ENCODE measurements around the gene MAP4K2. TPM values are rescaled to one million over a fixed set of nuclear protein-coding genes. Genes with fewer than 3 reads are reported as not detected.

Gene MAP4K2
- total RNA-seq, 4 donors from 2014 or later, result 5.9 to 14.3 (median 9.1) TPM

DNA sequence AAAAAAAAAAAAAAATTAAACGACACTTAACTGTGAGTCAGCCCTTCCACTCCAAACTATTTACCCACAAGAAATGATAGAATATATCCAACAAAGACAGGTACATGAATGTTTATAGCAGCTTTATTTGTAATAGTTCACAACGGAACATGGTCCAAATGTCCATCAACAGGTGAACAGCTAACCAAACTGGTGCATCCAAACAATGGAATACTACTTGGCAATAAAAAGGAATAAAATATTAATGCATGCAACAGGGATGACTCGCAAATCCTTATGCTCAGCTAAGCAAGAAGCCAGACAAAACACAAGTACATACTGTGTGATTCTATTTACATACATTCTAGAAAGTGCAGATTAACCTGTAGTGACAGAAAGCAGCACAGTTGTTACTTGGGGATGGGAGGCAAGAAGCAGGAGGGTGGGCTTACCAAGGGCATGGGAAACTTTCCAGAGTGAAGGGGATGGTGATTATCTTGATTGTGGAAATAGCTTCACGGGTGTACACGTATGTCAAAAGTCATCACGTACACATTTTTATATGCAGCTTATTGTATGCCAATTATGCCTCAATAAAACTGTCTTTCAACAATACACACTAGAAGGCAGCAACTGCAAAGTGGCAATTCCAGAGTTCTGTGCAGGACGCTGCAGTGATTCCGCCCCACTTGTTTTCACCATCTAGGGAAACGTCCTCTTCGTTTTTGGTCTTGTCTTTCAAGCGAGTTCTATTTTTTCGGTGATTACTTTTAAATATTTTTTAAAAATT is 18.0 kb downstream of the MAP4K2 start:
- TF ChIP-seq CTCF (IDR thresholded peaks at IDR 0.05; ENCODE audit: low read depth), result no peak

- TF ChIP-seq CTCF (IDR thresholded peaks at IDR 0.05; ENCODE audit: low read depth), result no peak
Measured at GRCh38 chr11:64778473-64779298, 24.3 kb downstream of the MAP4K2 start, which contains the start of gene SF1. TSS of gene SF1 (minus strand) at chr11:64778542. CDS start at chr11:64778392, 150 bp downstream.

DNA sequence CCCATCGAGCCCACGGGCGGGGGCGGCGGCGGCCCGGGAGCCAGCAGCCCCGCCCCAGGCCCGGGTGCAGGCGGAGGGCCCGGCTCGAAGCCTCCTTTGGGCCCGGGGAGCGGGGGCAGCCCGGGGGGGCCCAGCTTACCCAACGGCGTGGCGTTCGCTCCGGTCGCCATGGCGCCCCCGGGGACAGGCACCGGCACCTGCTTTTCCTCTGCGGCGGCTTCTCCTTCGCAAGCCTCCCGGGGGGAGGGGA is 24.9 kb downstream of the MAP4K2 start:
- no peak for TF ChIP-seq CTCF (IDR thresholded peaks at IDR 0.05; ENCODE audit: low read depth)

DNA sequence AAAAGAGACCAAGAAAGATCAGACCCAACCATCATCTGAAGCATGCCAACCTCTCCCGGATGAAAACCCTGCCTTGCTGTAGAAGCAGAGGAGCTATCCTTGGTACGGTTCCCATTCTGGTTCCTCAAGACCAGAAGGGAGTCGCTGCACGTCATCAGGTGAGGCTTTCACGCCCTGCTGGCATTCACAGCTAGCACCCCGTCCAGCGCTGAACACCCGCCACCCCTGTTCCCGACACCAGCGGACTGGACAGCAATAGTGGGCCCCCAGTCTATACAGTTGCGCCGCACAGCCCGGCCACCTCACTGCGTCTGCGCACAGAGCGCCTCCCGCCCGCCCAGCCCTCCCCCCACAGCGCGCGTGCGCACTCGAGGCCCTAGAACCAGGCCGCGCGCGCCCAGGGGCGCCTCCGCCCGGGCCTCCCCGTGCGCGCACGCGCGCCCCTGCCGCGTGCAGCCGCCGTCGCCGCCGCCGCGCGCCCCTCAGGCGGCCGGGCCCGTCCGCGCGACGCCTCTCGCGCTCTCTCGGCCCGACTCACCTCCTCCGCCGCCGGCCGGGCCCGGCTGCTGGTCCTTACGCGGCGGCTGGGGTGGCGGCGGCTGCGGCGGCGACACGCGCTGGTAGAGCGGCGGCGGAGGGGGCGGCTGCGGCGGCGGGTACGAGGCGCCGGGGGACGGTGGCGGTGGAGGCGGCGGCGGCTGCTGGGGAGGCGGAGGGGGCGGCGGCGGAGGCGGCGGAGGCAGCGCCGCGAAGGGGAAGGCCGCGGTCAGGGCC is 25.4 kb downstream of the MAP4K2 start:
- no peak for TF ChIP-seq CTCF (IDR thresholded peaks at IDR 0.05; ENCODE audit: low read depth)

DNA sequence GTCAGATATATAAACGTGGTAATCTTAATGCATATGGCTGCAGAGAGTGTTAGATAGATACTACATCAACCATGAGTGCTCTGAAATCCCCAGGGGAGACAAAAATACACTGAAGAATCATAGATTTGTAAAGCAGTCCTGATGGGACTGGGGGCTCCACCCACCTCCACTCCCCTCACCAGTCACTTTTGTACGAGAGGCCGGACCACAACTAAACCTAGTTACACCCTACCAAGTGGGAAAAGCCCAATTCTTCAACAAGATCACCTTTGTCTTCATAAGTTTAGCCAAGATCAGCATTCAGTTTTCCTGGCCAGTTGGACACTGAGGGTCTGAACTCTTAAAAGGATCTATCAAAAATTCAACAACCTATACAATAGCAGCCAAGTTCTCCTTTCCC is 26.1 kb downstream of the MAP4K2 start:
- no peak for TF ChIP-seq CTCF (IDR thresholded peaks at IDR 0.05; ENCODE audit: low read depth)

DNA sequence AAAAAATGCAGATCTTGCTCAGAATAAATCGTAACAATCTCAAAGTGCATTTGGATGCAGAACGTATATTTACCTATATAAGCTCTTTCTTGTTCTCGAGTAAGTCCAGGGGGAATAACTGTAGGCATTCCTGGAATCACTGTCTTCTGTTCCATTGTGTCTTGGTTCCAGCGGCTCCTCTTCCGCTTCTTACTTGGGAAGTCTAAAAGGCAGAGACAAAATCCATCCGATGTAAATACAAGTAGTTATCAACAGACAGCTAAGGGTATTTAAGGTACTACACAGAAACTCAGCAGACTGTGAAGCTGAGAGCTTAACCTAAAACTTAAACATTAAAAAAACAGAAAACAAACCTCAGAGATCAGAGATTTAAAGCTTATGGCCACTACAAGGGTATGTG is 26.6 kb downstream of the MAP4K2 start:
- no peak for TF ChIP-seq CTCF (IDR thresholded peaks at IDR 0.05; ENCODE audit: low read depth)

GRCh38 chr11:64774144-64774543 is 28.9 kb downstream of the MAP4K2 start:
- TF ChIP-seq CTCF (IDR thresholded peaks at IDR 0.05; ENCODE audit: low read depth), result no peak

Data from subcutaneous adipose tissue (tissue), 4 donors.